Measurements from ENCODE around the gene SERPINI1. TPM values are rescaled to one million over a fixed set of nuclear protein-coding genes. Genes with fewer than 3 reads are reported as not detected.

The SERPINI1 gene
- total RNA-seq, 2 experiments from 2014 or later = 0.83 to 1.0 TPM

- POLR2A ChIA-PET = no interaction called here
- intact Hi-C loops (cut with micrococcal nuclease) = no loop called here
- Mint-ChIP-seq H3K36me3 (ENCODE audit: low read depth) (no peaks in the 10 kb centered on the region), H3K27ac (no peak overlapping the region), H3K9me3 (no peaks in the 10 kb centered on the region), H3K27me3 (no peaks in the 10 kb centered on the region), H3K4me3 (no peak overlapping the region), H3K4me1 (ENCODE audit: low read depth) (no peaks in the 10 kb centered on the region)
- DNase-seq (no peak), ATAC-seq (no peak)
- no peak for TF ChIP-seq CTCF (IDR thresholded peaks at IDR 0.05)
- CTCF ChIA-PET = interaction anchor here (1.2 to 1.7 kb wide), 4 partner anchors 27 to 474 kb away, joined by 3 to 8 read pairs (median 4); partner anchors contain the start of gene ZBBX
Measured at GRCh38 chr3:167854063-167854462, 118.5 kb downstream of the SERPINI1 start.

GRCh38 chr3:167854846-167855245 is 119.3 kb downstream of the SERPINI1 start:
- no peak overlapping the region for H3K4me3 Mint-ChIP-seq
- ATAC-seq (no peak), DNase-seq (no peak)
- ChIA-PET CTCF (interaction anchor here (0.6 to 1.7 kb wide), 4 partner anchors 58 to 474 kb away, joined by 3 to 8 read pairs (median 3); partner anchors contain the start of gene ZBBX), POLR2A (no interaction called here)
- H3K9me3 Mint-ChIP-seq = no peaks in the 10 kb centered on the region
- intact Hi-C loops (cut with micrococcal nuclease) = no loop called here
- no peaks in the 10 kb centered on the region for H3K27me3 Mint-ChIP-seq
- no peak overlapping the region for H3K27ac Mint-ChIP-seq
- TF ChIP-seq CTCF (IDR thresholded peaks at IDR 0.05) = no peak
- no peaks in the 10 kb centered on the region for H3K4me1 Mint-ChIP-seq (ENCODE audit: low read depth)
- H3K36me3 Mint-ChIP-seq (ENCODE audit: low read depth) = no peaks in the 10 kb centered on the region

- no peak overlapping the region for H3K27ac Mint-ChIP-seq
- ATAC-seq (no peak), DNase-seq (no peak)
- H3K27me3 Mint-ChIP-seq = no peaks in the 10 kb centered on the region
- intact Hi-C loops (cut with micrococcal nuclease) = no loop called here
- TF ChIP-seq CTCF (IDR thresholded peaks at IDR 0.05) = no peak
- CTCF ChIA-PET = interaction anchor here (0.6 to 1.7 kb wide), 4 partner anchors 57 to 475 kb away, joined by 3 to 8 read pairs (median 3); partner anchors contain the start of gene ZBBX
- no peak overlapping the region for H3K4me3 Mint-ChIP-seq
- no peaks in the 10 kb centered on the region for H3K9me3 Mint-ChIP-seq
- H3K4me1 Mint-ChIP-seq (ENCODE audit: low read depth) = no peaks in the 10 kb centered on the region
- POLR2A ChIA-PET = no interaction called here
- no peaks in the 10 kb centered on the region for H3K36me3 Mint-ChIP-seq (ENCODE audit: low read depth)
Measured at GRCh38 chr3:167855306-167855705, 119.8 kb downstream of the SERPINI1 start.

GRCh38 chr3:167858865-167859264 is 123.3 kb downstream of the SERPINI1 start:
- no peak overlapping the region for H3K4me3 Mint-ChIP-seq
- no peaks in the 10 kb centered on the region for H3K36me3 Mint-ChIP-seq (ENCODE audit: low read depth)
- DNase-seq = no peak
- TF ChIP-seq CTCF (IDR thresholded peaks at IDR 0.05) = no peak
- no peaks in the 10 kb centered on the region for H3K9me3 Mint-ChIP-seq
- ChIA-PET CTCF (interaction anchor here (1.1 kb wide), 1 partner anchor 23 kb away, joined by 4 read pairs; no protein-coding TSS in a partner anchor), POLR2A (no interaction called here)
- H3K27me3 Mint-ChIP-seq = no peaks in the 10 kb centered on the region
- H3K4me1 Mint-ChIP-seq (ENCODE audit: low read depth) = no peaks in the 10 kb centered on the region
- no peak for ATAC-seq
- H3K27ac Mint-ChIP-seq = no peak overlapping the region
- intact Hi-C loops (cut with micrococcal nuclease) = no loop called here

- no peak for TF ChIP-seq CTCF (IDR thresholded peaks at IDR 0.05)
- POLR2A ChIA-PET = no interaction called here
- Mint-ChIP-seq H3K27ac (no peak overlapping the region), H3K4me3 (no peak overlapping the region), H3K27me3 (no peaks in the 10 kb centered on the region), H3K4me1 (ENCODE audit: low read depth) (no peaks in the 10 kb centered on the region), H3K36me3 (ENCODE audit: low read depth) (no peaks in the 10 kb centered on the region), H3K9me3 (no peaks in the 10 kb centered on the region)
- intact Hi-C loops (cut with micrococcal nuclease) = no loop called here
- ATAC-seq = no peak
- no peak for DNase-seq
- CTCF ChIA-PET = interaction anchor here (1.1 to 1.2 kb wide), 2 partner anchors 10 to 22 kb away, joined by 3 to 4 read pairs; no protein-coding TSS in a partner anchor
Measured at GRCh38 chr3:167859610-167860009, 124.1 kb downstream of the SERPINI1 start.

Measured in activated CD8-positive, alpha-beta T cell treated with anti-CD3 and anti-CD28 coated beads for 36 hours (primary cell).